WTC11 (cell line): ENCODE measurements around the gene KLRF2. TPM values are rescaled to one million over a fixed set of nuclear protein-coding genes. Genes with fewer than 3 reads are reported as not detected.

Experiments
- ATAC-seq: fragments of 200-7000 bp; cut with Tn5 transposase; 2 replicates; pipeline ENCODE4 v1.10.0; 2021; ENCODE audit warnings: mild to moderate bottlenecking, moderate library complexity
- Bru-seq: library from RNA; stranded (reverse); fragments of 400-500 nt; gene quantifications from one replicate; lab custom pipeline; 2021; lab: Mats Ljungman, UMichigan
- CTCF ChIA-PET: fragments of 300-600 bp; sonication (Branson Sonifier 250); formaldehyde crosslinking; loops from one replicate; lab custom pipeline; 2021; ENCODE audit warnings: antibody characterized with exemption; lab: Charles Lee
- POLR2A ChIA-PET: fragments of 350-600 bp; sonication (Branson Sonifier 250); formaldehyde crosslinking; loops from one replicate; lab custom pipeline; 2021; ENCODE audit warnings: antibody characterized with exemption; lab: Charles Lee
- DNase-seq: peaks from one replicate; pipeline ENCODE4 v3.0.0; 2021; ENCODE audit warnings: low spot score
- H3K27ac Mint-ChIP-seq: 2 replicates; pipeline ENCODE4 v1.8.0; 2021; ENCODE audit warnings: mixed read lengths
- H3K27me3 Mint-ChIP-seq: 2 replicates; pipeline ENCODE4 v1.8.0; 2021; ENCODE audit warnings: low read depth, mild to moderate bottlenecking, moderate library complexity, mixed read lengths
- H3K36me3 Mint-ChIP-seq: 2 replicates; pipeline ENCODE4 v1.8.0; 2021; ENCODE audit warnings: mixed read lengths
- H3K4me1 Mint-ChIP-seq: 2 replicates; pipeline ENCODE4 v1.8.0; 2022; ENCODE audit warnings: mixed read lengths
- H3K4me3 Mint-ChIP-seq: 2 replicates; pipeline ENCODE4 v1.8.0; 2021; ENCODE audit warnings: mild to moderate bottlenecking, moderate library complexity, mixed read lengths
- H3K9me3 Mint-ChIP-seq: 2 replicates; pipeline ENCODE4 v1.8.0; 2021; ENCODE audit warnings: mixed read lengths
- CREB1 ChIP-seq: sonication (generic); formaldehyde crosslinking; IDR thresholded peaks from 2 replicates; pipeline ENCODE4 v1.8.0; 2023; ENCODE audit warnings: mild to moderate bottlenecking, missing genetic modification reagents
- ELF4 ChIP-seq: sonication (generic); formaldehyde crosslinking; IDR thresholded peaks from 2 replicates; pipeline ENCODE4 v1.8.1; 2022; ENCODE audit warnings: low read depth, mild to moderate bottlenecking, moderate library complexity, missing genetic modification reagents
- EMX1 ChIP-seq: fragments of 250-450 bp; sonication (Bioruptor Pico); IDR thresholded peaks from 2 replicates; pipeline ENCODE4 v1.8.0; 2021; ENCODE audit warnings: mild to moderate bottlenecking
- FOXP1 ChIP-seq: sonication (generic); formaldehyde crosslinking; IDR thresholded peaks from 2 replicates; pipeline ENCODE4 v1.8.0; 2022; ENCODE audit warnings: missing genetic modification reagents, mild to moderate bottlenecking, moderate library complexity, borderline replicate concordance
- GRHL2 ChIP-seq: fragments of 250-450 bp; sonication (Bioruptor Pico); IDR thresholded peaks from 2 replicates; pipeline ENCODE4 v1.8.0; 2022; ENCODE audit warnings: mild to moderate bottlenecking, moderate library complexity; ENCODE audit not compliant: insufficient replicate concordance, severe bottlenecking
- GTF2I ChIP-seq: fragments of 250-450 bp; sonication (Bioruptor Pico); conservative IDR thresholded peaks from 2 replicates; pipeline ENCODE4 v1.4.0; 2021; ENCODE audit warnings: mild to moderate bottlenecking
- JUN ChIP-seq: sonication (generic); formaldehyde crosslinking; IDR thresholded peaks from 2 replicates; pipeline ENCODE4 v1.8.0; 2023; ENCODE audit warnings: mild to moderate bottlenecking, missing genetic modification reagents
- NFATC4 ChIP-seq: fragments of 250-450 bp; sonication (Bioruptor Pico); IDR thresholded peaks from 2 replicates; pipeline ENCODE4 v1.9.0; 2021; ENCODE audit warnings: mild to moderate bottlenecking
- NR1H2 ChIP-seq: sonication (generic); formaldehyde crosslinking; IDR thresholded peaks from 2 replicates; pipeline ENCODE4 v1.9.0; 2021; ENCODE audit warnings: mild to moderate bottlenecking, moderate library complexity, missing genetic modification reagents
- RELA ChIP-seq: sonication (generic); formaldehyde crosslinking; IDR thresholded peaks from 2 replicates; pipeline ENCODE4 v1.8.1; 2022; ENCODE audit warnings: missing genetic modification reagents, mild to moderate bottlenecking, borderline replicate concordance
- SOX15 ChIP-seq: fragments of 250-450 bp; sonication (Bioruptor Pico); IDR thresholded peaks from 2 replicates; pipeline ENCODE4 v1.9.0; 2021; ENCODE audit warnings: mild to moderate bottlenecking
- SP1 ChIP-seq: sonication (generic); formaldehyde crosslinking; conservative IDR thresholded peaks from 2 replicates; pipeline ENCODE4 v1.8.1; 2022; ENCODE audit warnings: missing genetic modification reagents
- TEAD4 ChIP-seq: sonication (generic); formaldehyde crosslinking; IDR thresholded peaks from 2 replicates; pipeline ENCODE4 v1.8.0; 2022; ENCODE audit warnings: mild to moderate bottlenecking, missing genetic modification reagents
- ZNF317 ChIP-seq: sonication (generic); formaldehyde crosslinking; IDR thresholded peaks from 2 replicates; pipeline ENCODE4 v1.8.1; 2023; ENCODE audit warnings: low read depth, mild to moderate bottlenecking, moderate library complexity, missing genetic modification reagents, borderline replicate concordance
- long read RNA-seq, 3 experiments: library from RNA in 1 of 3; library from capped mRNA in 1 of 3; library from polyadenylated mRNA in 1 of 3; unstranded in 2 of 3; stranded (forward) in 1 of 3; transcript quantifications; one replicate each; pipeline ENCODE4 v2.0.0, GENCODE V29; 2021
- total RNA-seq: library from RNA; stranded (reverse); gene quantifications from 3 replicates; pipeline ENCODE4 v1.2.3, GENCODE V29; 2021
- TF ChIP-seq, protein P1 (sequence below): sonication (generic); formaldehyde crosslinking; IDR thresholded peaks from 2 replicates; pipeline ENCODE4 v1.8.0; 2023; ENCODE audit warnings: missing genetic modification reagents, mild to moderate bottlenecking, borderline replicate concordance
- TF ChIP-seq, protein P2 (sequence below): sonication (generic); formaldehyde crosslinking; IDR thresholded peaks from 2 replicates; pipeline ENCODE4 v1.8.0; 2023; ENCODE audit warnings: missing genetic modification reagents
- TF ChIP-seq, protein P3 (sequence below): sonication (generic); formaldehyde crosslinking; IDR thresholded peaks from 2 replicates; pipeline ENCODE4 v1.8.1; 2022; ENCODE audit warnings: missing genetic modification reagents, borderline replicate concordance
- TF ChIP-seq, protein P4 (sequence below): sonication (generic); formaldehyde crosslinking; IDR thresholded peaks from 2 replicates; pipeline ENCODE4 v1.8.1; 2023; ENCODE audit warnings: mild to moderate bottlenecking, missing genetic modification reagents, moderate library complexity
- TF ChIP-seq, protein P5 (sequence below): fragments of 250-450 bp; sonication (Bioruptor Pico); IDR thresholded peaks from 2 replicates; pipeline ENCODE4 v1.9.0; 2021; ENCODE audit warnings: mild to moderate bottlenecking, borderline replicate concordance
- TF ChIP-seq, protein P6 (sequence below): sonication (generic); formaldehyde crosslinking; IDR thresholded peaks from 2 replicates; pipeline ENCODE4 v1.8.0; 2022; ENCODE audit warnings: mild to moderate bottlenecking, missing genetic modification reagents

The KLRF2 gene, protein sequence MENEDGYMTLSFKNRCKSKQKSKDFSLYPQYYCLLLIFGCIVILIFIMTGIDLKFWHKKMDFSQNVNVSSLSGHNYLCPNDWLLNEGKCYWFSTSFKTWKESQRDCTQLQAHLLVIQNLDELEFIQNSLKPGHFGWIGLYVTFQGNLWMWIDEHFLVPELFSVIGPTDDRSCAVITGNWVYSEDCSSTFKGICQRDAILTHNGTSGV
- total RNA-seq (not detected in 3 replicates), Bru-seq, nascent RNA (not detected)
- long read RNA-seq, experiment 1: 0 reads
- long read RNA-seq, experiment 2: 0 reads
- long read RNA-seq, experiment 3: 0 reads

DNA sequence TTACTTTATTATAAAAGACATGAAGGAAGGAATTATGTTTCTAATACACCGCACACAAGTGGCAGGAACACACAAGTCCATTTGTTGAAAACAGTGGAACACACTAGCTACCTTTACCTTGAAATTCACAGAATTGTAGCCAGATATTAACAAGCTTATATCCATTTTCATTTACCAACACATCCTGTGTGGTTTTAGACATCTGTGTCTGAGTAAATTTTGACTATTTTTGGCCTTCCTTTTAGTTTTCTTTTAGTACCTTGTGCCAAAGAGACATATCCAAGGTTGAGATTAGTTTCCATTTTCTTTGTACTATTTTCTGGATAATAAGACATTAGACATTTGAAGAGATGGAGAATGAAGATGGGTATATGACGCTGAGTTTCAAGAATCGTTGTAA, at the start of gene KLRF2:
Gene KLRF2 (plus strand): TSS at position 244 of the 400 bp plus-strand sequence. CDS start 107 bp downstream, at position 351.
- Mint-ChIP-seq H3K4me1 (peaks cover 15% of the 10 kb centered on the region), H3K4me3 (no peak within 1 kb of the TSS), H3K27me3 (no peaks in the 10 kb centered on the region; the same call in 1 of the 2 replicates), H3K27ac (peak within 1 kb of the TSS; percentile 46; the same call in 1 of the 2 replicates), H3K36me3 (no peaks in the 10 kb centered on the region), H3K9me3 (no peaks in the 10 kb centered on the region)
- ATAC-seq (no peak), DNase-seq (no peak)
- CTCF ChIA-PET: no interaction called here
- POLR2A ChIA-PET: no interaction called here
- TF ChIP-seq, protein P1, sequence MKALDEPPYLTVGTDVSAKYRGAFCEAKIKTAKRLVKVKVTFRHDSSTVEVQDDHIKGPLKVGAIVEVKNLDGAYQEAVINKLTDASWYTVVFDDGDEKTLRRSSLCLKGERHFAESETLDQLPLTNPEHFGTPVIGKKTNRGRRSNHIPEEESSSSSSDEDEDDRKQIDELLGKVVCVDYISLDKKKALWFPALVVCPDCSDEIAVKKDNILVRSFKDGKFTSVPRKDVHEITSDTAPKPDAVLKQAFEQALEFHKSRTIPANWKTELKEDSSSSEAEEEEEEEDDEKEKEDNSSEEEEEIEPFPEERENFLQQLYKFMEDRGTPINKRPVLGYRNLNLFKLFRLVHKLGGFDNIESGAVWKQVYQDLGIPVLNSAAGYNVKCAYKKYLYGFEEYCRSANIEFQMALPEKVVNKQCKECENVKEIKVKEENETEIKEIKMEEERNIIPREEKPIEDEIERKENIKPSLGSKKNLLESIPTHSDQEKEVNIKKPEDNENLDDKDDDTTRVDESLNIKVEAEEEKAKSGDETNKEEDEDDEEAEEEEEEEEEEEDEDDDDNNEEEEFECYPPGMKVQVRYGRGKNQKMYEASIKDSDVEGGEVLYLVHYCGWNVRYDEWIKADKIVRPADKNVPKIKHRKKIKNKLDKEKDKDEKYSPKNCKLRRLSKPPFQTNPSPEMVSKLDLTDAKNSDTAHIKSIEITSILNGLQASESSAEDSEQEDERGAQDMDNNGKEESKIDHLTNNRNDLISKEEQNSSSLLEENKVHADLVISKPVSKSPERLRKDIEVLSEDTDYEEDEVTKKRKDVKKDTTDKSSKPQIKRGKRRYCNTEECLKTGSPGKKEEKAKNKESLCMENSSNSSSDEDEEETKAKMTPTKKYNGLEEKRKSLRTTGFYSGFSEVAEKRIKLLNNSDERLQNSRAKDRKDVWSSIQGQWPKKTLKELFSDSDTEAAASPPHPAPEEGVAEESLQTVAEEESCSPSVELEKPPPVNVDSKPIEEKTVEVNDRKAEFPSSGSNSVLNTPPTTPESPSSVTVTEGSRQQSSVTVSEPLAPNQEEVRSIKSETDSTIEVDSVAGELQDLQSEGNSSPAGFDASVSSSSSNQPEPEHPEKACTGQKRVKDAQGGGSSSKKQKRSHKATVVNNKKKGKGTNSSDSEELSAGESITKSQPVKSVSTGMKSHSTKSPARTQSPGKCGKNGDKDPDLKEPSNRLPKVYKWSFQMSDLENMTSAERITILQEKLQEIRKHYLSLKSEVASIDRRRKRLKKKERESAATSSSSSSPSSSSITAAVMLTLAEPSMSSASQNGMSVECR (CRISPR knock-in tag): no peak
- TF ChIP-seq, protein P2, sequence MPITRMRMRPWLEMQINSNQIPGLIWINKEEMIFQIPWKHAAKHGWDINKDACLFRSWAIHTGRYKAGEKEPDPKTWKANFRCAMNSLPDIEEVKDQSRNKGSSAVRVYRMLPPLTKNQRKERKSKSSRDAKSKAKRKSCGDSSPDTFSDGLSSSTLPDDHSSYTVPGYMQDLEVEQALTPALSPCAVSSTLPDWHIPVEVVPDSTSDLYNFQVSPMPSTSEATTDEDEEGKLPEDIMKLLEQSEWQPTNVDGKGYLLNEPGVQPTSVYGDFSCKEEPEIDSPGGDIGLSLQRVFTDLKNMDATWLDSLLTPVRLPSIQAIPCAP (CRISPR knock-in tag): no peak
- no peak for TF ChIP-seq ELF4 (CRISPR knock-in tag)
- no peak for TF ChIP-seq CREB1 (CRISPR knock-in tag)
- TF ChIP-seq EMX1 (CRISPR knock-in tag): no peak
- TF ChIP-seq GTF2I (CRISPR knock-in tag): no peak
- TF ChIP-seq TEAD4 (CRISPR knock-in tag): no peak
- TF ChIP-seq NR1H2 (CRISPR knock-in tag): no peak
- TF ChIP-seq ZNF317 (CRISPR knock-in tag): no peak
- no peak for TF ChIP-seq SP1 (CRISPR knock-in tag)
- TF ChIP-seq JUN (CRISPR knock-in tag): no peak
- TF ChIP-seq, protein P3, sequence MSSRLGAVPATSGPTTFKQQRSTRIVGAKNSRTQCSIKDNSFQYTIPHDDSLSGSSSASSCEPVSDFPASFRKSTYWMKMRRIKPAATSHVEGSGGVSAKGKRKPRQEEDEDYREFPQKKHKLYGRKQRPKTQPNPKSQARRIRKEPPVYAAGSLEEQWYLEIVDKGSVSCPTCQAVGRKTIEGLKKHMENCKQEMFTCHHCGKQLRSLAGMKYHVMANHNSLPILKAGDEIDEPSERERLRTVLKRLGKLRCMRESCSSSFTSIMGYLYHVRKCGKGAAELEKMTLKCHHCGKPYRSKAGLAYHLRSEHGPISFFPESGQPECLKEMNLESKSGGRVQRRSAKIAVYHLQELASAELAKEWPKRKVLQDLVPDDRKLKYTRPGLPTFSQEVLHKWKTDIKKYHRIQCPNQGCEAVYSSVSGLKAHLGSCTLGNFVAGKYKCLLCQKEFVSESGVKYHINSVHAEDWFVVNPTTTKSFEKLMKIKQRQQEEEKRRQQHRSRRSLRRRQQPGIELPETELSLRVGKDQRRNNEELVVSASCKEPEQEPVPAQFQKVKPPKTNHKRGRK (CRISPR knock-in tag): no peak
- TF ChIP-seq, protein P4, sequence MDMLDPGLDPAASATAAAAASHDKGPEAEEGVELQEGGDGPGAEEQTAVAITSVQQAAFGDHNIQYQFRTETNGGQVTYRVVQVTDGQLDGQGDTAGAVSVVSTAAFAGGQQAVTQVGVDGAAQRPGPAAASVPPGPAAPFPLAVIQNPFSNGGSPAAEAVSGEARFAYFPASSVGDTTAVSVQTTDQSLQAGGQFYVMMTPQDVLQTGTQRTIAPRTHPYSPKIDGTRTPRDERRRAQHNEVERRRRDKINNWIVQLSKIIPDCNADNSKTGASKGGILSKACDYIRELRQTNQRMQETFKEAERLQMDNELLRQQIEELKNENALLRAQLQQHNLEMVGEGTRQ (CRISPR knock-in tag): no peak
- TF ChIP-seq, protein P5, sequence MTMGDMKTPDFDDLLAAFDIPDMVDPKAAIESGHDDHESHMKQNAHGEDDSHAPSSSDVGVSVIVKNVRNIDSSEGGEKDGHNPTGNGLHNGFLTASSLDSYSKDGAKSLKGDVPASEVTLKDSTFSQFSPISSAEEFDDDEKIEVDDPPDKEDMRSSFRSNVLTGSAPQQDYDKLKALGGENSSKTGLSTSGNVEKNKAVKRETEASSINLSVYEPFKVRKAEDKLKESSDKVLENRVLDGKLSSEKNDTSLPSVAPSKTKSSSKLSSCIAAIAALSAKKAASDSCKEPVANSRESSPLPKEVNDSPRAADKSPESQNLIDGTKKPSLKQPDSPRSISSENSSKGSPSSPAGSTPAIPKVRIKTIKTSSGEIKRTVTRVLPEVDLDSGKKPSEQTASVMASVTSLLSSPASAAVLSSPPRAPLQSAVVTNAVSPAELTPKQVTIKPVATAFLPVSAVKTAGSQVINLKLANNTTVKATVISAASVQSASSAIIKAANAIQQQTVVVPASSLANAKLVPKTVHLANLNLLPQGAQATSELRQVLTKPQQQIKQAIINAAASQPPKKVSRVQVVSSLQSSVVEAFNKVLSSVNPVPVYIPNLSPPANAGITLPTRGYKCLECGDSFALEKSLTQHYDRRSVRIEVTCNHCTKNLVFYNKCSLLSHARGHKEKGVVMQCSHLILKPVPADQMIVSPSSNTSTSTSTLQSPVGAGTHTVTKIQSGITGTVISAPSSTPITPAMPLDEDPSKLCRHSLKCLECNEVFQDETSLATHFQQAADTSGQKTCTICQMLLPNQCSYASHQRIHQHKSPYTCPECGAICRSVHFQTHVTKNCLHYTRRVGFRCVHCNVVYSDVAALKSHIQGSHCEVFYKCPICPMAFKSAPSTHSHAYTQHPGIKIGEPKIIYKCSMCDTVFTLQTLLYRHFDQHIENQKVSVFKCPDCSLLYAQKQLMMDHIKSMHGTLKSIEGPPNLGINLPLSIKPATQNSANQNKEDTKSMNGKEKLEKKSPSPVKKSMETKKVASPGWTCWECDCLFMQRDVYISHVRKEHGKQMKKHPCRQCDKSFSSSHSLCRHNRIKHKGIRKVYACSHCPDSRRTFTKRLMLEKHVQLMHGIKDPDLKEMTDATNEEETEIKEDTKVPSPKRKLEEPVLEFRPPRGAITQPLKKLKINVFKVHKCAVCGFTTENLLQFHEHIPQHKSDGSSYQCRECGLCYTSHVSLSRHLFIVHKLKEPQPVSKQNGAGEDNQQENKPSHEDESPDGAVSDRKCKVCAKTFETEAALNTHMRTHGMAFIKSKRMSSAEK: no peak
- no peak for TF ChIP-seq NFATC4 (CRISPR knock-in tag)
- TF ChIP-seq, protein P6, sequence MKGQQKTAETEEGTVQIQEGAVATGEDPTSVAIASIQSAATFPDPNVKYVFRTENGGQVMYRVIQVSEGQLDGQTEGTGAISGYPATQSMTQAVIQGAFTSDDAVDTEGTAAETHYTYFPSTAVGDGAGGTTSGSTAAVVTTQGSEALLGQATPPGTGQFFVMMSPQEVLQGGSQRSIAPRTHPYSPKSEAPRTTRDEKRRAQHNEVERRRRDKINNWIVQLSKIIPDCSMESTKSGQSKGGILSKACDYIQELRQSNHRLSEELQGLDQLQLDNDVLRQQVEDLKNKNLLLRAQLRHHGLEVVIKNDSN (CRISPR knock-in tag): no peak
- no peak for TF ChIP-seq SOX15 (CRISPR knock-in tag)
- TF ChIP-seq GRHL2 (CRISPR knock-in tag): no peak
- TF ChIP-seq RELA (CRISPR knock-in tag): no peak
- TF ChIP-seq FOXP1 (CRISPR knock-in tag): no peak
